Measurements from ENCODE around the gene PCBP4.

PCBP4 gene

GRCh38 chr3:51967384-51968169 is at the start of gene PCBP4:
TSS of gene PCBP4 (minus strand) at chr3:51967454. CDS start at chr3:51961240, 6,214 bp downstream.
- Histone ChIP-seq H3K4me3 (ENCODE audit: low read depth, low read length) (peak within 1 kb of the TSS; percentile 62), H3K27ac (no peak within 1 kb of the TSS), H3K27me3 (replicated peaks) (no peaks in the 10 kb centered on the region), H3K36me3 (replicated peaks) (no peaks in the 10 kb centered on the region)
- no peak for DNase-seq
- in situ Hi-C loops (cut with HindIII; ENCODE audit: low pct_ligation_motif_present, low sequenced_read_pairs) = no loop called here
- TF ChIP-seq, protein P1, sequence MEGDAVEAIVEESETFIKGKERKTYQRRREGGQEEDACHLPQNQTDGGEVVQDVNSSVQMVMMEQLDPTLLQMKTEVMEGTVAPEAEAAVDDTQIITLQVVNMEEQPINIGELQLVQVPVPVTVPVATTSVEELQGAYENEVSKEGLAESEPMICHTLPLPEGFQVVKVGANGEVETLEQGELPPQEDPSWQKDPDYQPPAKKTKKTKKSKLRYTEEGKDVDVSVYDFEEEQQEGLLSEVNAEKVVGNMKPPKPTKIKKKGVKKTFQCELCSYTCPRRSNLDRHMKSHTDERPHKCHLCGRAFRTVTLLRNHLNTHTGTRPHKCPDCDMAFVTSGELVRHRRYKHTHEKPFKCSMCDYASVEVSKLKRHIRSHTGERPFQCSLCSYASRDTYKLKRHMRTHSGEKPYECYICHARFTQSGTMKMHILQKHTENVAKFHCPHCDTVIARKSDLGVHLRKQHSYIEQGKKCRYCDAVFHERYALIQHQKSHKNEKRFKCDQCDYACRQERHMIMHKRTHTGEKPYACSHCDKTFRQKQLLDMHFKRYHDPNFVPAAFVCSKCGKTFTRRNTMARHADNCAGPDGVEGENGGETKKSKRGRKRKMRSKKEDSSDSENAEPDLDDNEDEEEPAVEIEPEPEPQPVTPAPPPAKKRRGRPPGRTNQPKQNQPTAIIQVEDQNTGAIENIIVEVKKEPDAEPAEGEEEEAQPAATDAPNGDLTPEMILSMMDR (IDR thresholded peaks at IDR 0.05; ENCODE audit: low read depth, low read length, missing control alignments) = no peak

- Histone ChIP-seq H3K36me3 (replicated peaks) (no peaks in the 10 kb centered on the region), H3K27me3 (replicated peaks) (no peaks in the 10 kb centered on the region), H3K4me3 (ENCODE audit: low read depth, low read length) (no peak overlapping the region), H3K27ac (no peak overlapping the region)
- in situ Hi-C loops (cut with HindIII; ENCODE audit: low pct_ligation_motif_present, low sequenced_read_pairs) = no loop called here
- no peak for DNase-seq
- TF ChIP-seq, protein P1 (IDR thresholded peaks at IDR 0.05; ENCODE audit: low read depth, low read length, missing control alignments) = no peak
Measured at GRCh38 chr3:52015438-52016228, 48.4 kb upstream of the PCBP4 start.

- H3K27ac ChIP-seq = no peak overlapping the region
- H3K36me3 ChIP-seq (replicated peaks) = no peaks in the 10 kb centered on the region
- in situ Hi-C loops (cut with HindIII; ENCODE audit: low pct_ligation_motif_present, low sequenced_read_pairs) = no loop called here
Measured at GRCh38 chr3:52014613-52015012, 47.4 kb upstream of the PCBP4 start.

DNA sequence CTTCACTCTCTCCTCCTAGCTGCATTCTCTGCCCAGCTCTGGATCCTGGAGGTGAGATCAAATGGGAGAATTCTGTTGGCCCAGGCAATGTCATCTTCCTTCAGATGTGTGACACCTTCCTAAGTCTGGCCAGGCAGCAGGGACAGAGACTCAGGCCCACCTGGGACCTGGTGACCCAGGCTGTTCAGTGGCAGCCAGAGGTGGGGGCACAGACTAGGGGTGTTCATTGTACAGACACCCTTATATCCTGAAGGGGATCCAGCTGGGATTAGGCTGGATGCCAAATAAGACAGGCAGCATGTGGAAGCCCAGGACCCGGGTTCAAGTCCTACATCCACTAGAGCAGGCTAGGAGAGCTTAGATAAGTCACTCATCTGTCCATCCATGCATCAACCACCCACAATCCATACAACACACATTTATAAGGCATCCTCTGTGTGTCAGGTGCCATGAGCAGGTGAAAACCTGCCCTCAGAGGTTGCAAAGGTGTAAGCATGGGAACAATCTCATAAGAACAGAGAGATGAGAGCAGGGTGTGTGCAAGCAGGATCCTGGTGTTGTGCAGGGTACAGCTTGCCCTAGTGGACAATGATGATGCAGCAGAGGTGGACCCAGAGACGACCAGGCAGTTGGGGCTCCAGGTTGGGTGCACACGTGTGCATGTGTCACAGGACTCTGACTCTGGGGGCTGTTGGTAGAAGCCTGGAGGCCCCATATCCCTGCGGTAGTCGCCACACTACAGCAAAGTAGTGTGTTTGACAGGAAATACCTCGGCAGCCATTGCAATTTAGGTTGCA is 46.7 kb upstream of the PCBP4 start:
- in situ Hi-C loops (cut with HindIII; ENCODE audit: low pct_ligation_motif_present, low sequenced_read_pairs) = no loop called here

More at GRCh38 chr3:52014613-52015012, 47.4 kb upstream of the PCBP4 start:
- no peak overlapping the region for H3K4me3 ChIP-seq (ENCODE audit: low read depth, low read length)
- no peaks in the 10 kb centered on the region for H3K27me3 ChIP-seq (replicated peaks)
- TF ChIP-seq, protein P1 (IDR thresholded peaks at IDR 0.05; ENCODE audit: low read depth, low read length, missing control alignments) = peak; percentile 72
- no peak for DNase-seq

GRCh38 chr3:52012699-52013098 is 45.4 kb upstream of the PCBP4 start:
- Histone ChIP-seq H3K36me3 (replicated peaks) (no peaks in the 10 kb centered on the region), H3K27ac (no peak overlapping the region), H3K4me3 (ENCODE audit: low read depth, low read length) (no peak overlapping the region), H3K27me3 (replicated peaks) (no peaks in the 10 kb centered on the region)
- DNase-seq = no peak
- TF ChIP-seq, protein P1 (IDR thresholded peaks at IDR 0.05; ENCODE audit: low read depth, low read length, missing control alignments) = no peak
- in situ Hi-C loops (cut with HindIII; ENCODE audit: low pct_ligation_motif_present, low sequenced_read_pairs) = no loop called here

More for the DNA sequence above, 46.7 kb upstream of the PCBP4 start:
- TF ChIP-seq, protein P1 (IDR thresholded peaks at IDR 0.05; ENCODE audit: low read depth, low read length, missing control alignments) = peak; percentile 10
- Histone ChIP-seq H3K4me3 (ENCODE audit: low read depth, low read length) (no peak overlapping the region), H3K36me3 (replicated peaks) (no peaks in the 10 kb centered on the region), H3K27ac (no peak overlapping the region), H3K27me3 (replicated peaks) (no peaks in the 10 kb centered on the region)
- DNase-seq = no peak
